CD4-positive, alpha-beta T cell treated with Interleukin-1 beta for 1 hour (primary cell): ENCODE data around the gene FBLN2.

Experiments used
- DNase-seq, 2 donors: peaks; one replicate each; pipeline ENCODE4 v3.0.0-alpha.2; 2020 to 2022

The FBLN2 gene

GRCh38 chr3:13533885-13534301 is 15.0 kb upstream of the FBLN2 start:
- no peak for DNase-seq

GRCh38 chr3:13535526-13535875 is 13.4 kb upstream of the FBLN2 start:
- no peak for DNase-seq

GRCh38 chr3:13535905-13536304 is 13.0 kb upstream of the FBLN2 start:
- DNase-seq: no peak

- no peak for DNase-seq
These were observed 12.5 kb upstream of the FBLN2 start for GRCh38 chr3:13536432-13536831.

- no peak for DNase-seq
These were observed 12.1 kb upstream of the FBLN2 start for GRCh38 chr3:13536832-13537231.

- DNase-seq: no peak
These were observed 11.5 kb upstream of the FBLN2 start for GRCh38 chr3:13537244-13537908.

GRCh38 chr3:13537909-13538296 is 11.0 kb upstream of the FBLN2 start:
- DNase-seq: no peak

GRCh38 chr3:13538520-13539291 is 10.2 kb upstream of the FBLN2 start:
- no peak for DNase-seq

- no peak for DNase-seq
These were observed 9.7 kb upstream of the FBLN2 start for GRCh38 chr3:13539292-13539638.

- no peak for DNase-seq
These were observed 9.3 kb upstream of the FBLN2 start for GRCh38 chr3:13539671-13540070.

GRCh38 chr3:13540297-13540995 is 8.5 kb upstream of the FBLN2 start:
- DNase-seq: no peak

GRCh38 chr3:13541691-13542090 is 7.2 kb upstream of the FBLN2 start:
- no peak for DNase-seq

- DNase-seq: no peak
These were observed 6.8 kb upstream of the FBLN2 start for GRCh38 chr3:13542142-13542541.

GRCh38 chr3:13543253-13543652 is 5.7 kb upstream of the FBLN2 start:
- no peak for DNase-seq

- peak; percentile 46 to 52 for DNase-seq
These were observed 4.6 kb upstream of the FBLN2 start for GRCh38 chr3:13544293-13544831.

- DNase-seq: no peak
These were observed 3.8 kb upstream of the FBLN2 start for GRCh38 chr3:13544951-13545651.

GRCh38 chr3:13545952-13546454 is 2.9 kb upstream of the FBLN2 start:
- DNase-seq: no peak

GRCh38 chr3:13546667-13547171 is 2.2 kb upstream of the FBLN2 start:
- DNase-seq: no peak

GRCh38 chr3:13547591-13548371 is 1.1 kb upstream of the FBLN2 start:
- no peak for DNase-seq

- peak in 1 of 2 donors; percentile 38 for DNase-seq
These were observed 898 bp downstream of the FBLN2 start for GRCh38 chr3:13549623-13550422.

GRCh38 chr3:13550423-13550690 is 1.4 kb downstream of the FBLN2 start:
- no peak for DNase-seq
